ENCODE results near the gene HAPLN2.

The HAPLN2 gene

DNA sequence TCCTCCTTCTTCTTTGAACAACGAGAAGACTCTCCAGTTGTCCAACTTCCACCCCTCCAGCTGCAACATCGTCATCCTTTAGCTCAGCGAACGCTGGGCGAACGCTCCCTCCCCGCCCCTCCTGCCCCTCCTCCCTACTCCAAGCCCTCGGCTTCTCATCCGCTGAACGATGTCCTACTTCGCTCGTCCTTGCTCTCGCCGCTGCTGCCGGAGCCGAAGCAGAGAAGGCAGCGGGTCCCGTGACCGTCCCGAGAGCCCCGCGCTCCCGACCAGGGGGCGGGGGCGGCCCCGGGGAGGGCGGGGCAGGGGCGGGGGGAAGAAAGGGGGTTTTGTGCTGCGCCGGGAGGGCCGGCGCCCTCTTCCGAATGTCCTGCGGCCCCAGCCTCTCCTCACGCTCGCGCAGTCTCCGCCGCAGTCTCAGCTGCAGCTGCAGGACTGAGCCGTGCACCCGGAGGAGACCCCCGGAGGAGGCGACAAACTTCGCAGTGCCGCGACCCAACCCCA, 22.6 kb downstream of the HAPLN2 start, which contains the start of gene BCAN:
Gene BCAN, plus strand, starts transcription at position 357 of the 504 bp plus-strand sequence. CDS start 3,938 bp downstream, outside the sequence.
- H3K4me1 ChIP-seq (ENCODE audit: control insufficient read depth, low read depth, low read length): peaks cover 14% of the 10 kb centered on the region
- no peaks in the 10 kb centered on the region for H3K9me3 ChIP-seq (ENCODE audit: control insufficient read depth, low read depth, low read length)
- H3K27ac ChIP-seq (ENCODE audit: low read length): no peak within 1 kb of the TSS
- H3K4me3 ChIP-seq (ENCODE audit: low read length): peak within 1 kb of the TSS; percentile 64
- no peaks in the 10 kb centered on the region for H3K36me3 ChIP-seq (ENCODE audit: control insufficient read depth, low read depth, low read length)
- H3K9ac ChIP-seq (ENCODE audit: low read length): peak within 1 kb of the TSS; percentile 2
- peaks cover 70% of the 10 kb centered on the region for H3K27me3 ChIP-seq (ENCODE audit: control insufficient read depth, insufficient read depth, low read length)

GRCh38 chr1:156642265-156643048, 23.2 kb downstream of the HAPLN2 start:
- H3K36me3 ChIP-seq (ENCODE audit: control insufficient read depth, low read depth, low read length): no peaks in the 10 kb centered on the region
- peaks cover 70% of the 10 kb centered on the region for H3K27me3 ChIP-seq (ENCODE audit: control insufficient read depth, insufficient read depth, low read length)
- H3K9me3 ChIP-seq (ENCODE audit: control insufficient read depth, low read depth, low read length): no peaks in the 10 kb centered on the region
- H3K9ac ChIP-seq (ENCODE audit: low read length): no peak overlapping the region
- H3K4me3 ChIP-seq (ENCODE audit: low read length): peak overlapping the region; percentile 64
- H3K27ac ChIP-seq (ENCODE audit: low read length): no peak overlapping the region
- peaks cover 14% of the 10 kb centered on the region for H3K4me1 ChIP-seq (ENCODE audit: control insufficient read depth, low read depth, low read length)

DNA sequence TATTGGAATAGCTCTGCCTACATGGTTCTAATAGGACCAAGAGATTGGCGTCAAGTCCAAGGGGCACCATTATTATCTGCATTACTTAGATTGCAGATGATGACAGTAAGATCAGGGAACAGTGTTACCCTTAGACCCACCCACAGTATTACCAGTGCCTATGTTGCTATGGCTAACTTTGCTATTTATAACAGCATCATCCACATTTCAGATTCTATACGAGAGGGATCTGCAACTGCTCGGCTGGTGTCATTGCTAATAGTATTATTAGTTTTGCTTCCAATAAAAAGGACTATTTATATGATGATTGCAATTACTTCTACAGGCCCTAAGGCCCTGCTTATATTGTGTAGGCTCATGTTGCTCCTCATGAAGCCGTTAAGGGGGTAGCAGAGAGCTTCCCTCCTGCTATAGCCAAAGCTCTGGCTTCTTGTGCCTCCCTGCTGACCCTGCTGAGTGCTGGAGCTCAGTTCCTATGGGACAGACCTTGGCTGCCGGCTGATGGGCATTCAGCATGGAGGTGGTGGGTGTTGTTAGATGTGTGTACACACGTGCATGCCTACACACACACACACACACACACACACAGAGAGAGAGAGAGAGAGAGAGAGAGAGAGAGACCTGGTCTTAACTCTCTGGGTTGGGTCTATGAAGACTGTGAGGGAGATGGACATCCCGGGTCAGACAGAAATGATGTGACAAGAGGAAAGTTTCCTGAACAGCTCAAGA, 24.0 kb downstream of the HAPLN2 start:
- Histone ChIP-seq H3K9ac (ENCODE audit: low read length) (no peak overlapping the region), H3K27ac (ENCODE audit: low read length) (no peak overlapping the region), H3K4me1 (ENCODE audit: control insufficient read depth, low read depth, low read length) (peaks cover 14% of the 10 kb centered on the region), H3K27me3 (ENCODE audit: control insufficient read depth, insufficient read depth, low read length) (peaks cover 66% of the 10 kb centered on the region), H3K9me3 (ENCODE audit: control insufficient read depth, low read depth, low read length) (no peaks in the 10 kb centered on the region), H3K36me3 (ENCODE audit: control insufficient read depth, low read depth, low read length) (no peaks in the 10 kb centered on the region), H3K4me3 (ENCODE audit: low read length) (peak overlapping the region; percentile 64)

DNA sequence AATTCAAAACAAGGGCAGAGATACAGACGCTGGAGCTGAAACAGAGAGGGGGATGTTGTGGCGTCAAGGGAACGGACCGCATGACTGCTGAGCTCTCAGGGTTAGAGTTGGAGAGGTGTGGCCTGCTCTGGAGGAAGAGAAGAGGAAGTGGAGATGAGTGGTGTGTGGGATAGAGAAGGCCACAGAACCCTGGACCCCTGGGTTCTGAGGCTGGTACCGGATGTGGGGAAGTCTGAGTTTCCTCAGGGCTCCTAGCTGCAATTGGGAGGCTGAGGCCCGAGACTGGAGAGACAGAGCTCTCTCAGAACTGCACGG, 24.5 kb downstream of the HAPLN2 start:
- Histone ChIP-seq H3K4me3 (ENCODE audit: low read length) (no peak overlapping the region), H3K4me1 (ENCODE audit: control insufficient read depth, low read depth, low read length) (peaks cover 14% of the 10 kb centered on the region), H3K36me3 (ENCODE audit: control insufficient read depth, low read depth, low read length) (no peaks in the 10 kb centered on the region), H3K9ac (ENCODE audit: low read length) (no peak overlapping the region), H3K9me3 (ENCODE audit: control insufficient read depth, low read depth, low read length) (no peaks in the 10 kb centered on the region), H3K27me3 (ENCODE audit: control insufficient read depth, insufficient read depth, low read length) (peaks cover 64% of the 10 kb centered on the region), H3K27ac (ENCODE audit: low read length) (no peak overlapping the region)

GRCh38 chr1:156644146-156644545, 24.9 kb downstream of the HAPLN2 start:
- peaks cover 14% of the 10 kb centered on the region for H3K4me1 ChIP-seq (ENCODE audit: control insufficient read depth, low read depth, low read length)
- no peaks in the 10 kb centered on the region for H3K36me3 ChIP-seq (ENCODE audit: control insufficient read depth, low read depth, low read length)
- H3K27me3 ChIP-seq (ENCODE audit: control insufficient read depth, insufficient read depth, low read length): peaks cover 60% of the 10 kb centered on the region
- no peak overlapping the region for H3K4me3 ChIP-seq (ENCODE audit: low read length)
- no peak overlapping the region for H3K27ac ChIP-seq (ENCODE audit: low read length)
- no peak overlapping the region for H3K9ac ChIP-seq (ENCODE audit: low read length)
- no peaks in the 10 kb centered on the region for H3K9me3 ChIP-seq (ENCODE audit: control insufficient read depth, low read depth, low read length)

- Histone ChIP-seq H3K36me3 (ENCODE audit: control insufficient read depth, low read depth, low read length) (no peaks in the 10 kb centered on the region), H3K27me3 (ENCODE audit: control insufficient read depth, insufficient read depth, low read length) (peaks cover 55% of the 10 kb centered on the region), H3K27ac (ENCODE audit: low read length) (no peak overlapping the region), H3K4me1 (ENCODE audit: control insufficient read depth, low read depth, low read length) (peaks cover 14% of the 10 kb centered on the region), H3K9me3 (ENCODE audit: control insufficient read depth, low read depth, low read length) (no peaks in the 10 kb centered on the region), H3K9ac (ENCODE audit: low read length) (no peak overlapping the region), H3K4me3 (ENCODE audit: low read length) (no peak overlapping the region)
These were observed 25.4 kb downstream of the HAPLN2 start for GRCh38 chr1:156644640-156645039.

- Histone ChIP-seq H3K9me3 (ENCODE audit: control insufficient read depth, low read depth, low read length) (no peaks in the 10 kb centered on the region), H3K9ac (ENCODE audit: low read length) (no peak overlapping the region), H3K27ac (ENCODE audit: low read length) (no peak overlapping the region), H3K27me3 (ENCODE audit: control insufficient read depth, insufficient read depth, low read length) (peaks cover 51% of the 10 kb centered on the region), H3K36me3 (ENCODE audit: control insufficient read depth, low read depth, low read length) (no peaks in the 10 kb centered on the region), H3K4me3 (ENCODE audit: low read length) (no peak overlapping the region), H3K4me1 (ENCODE audit: control insufficient read depth, low read depth, low read length) (peaks cover 14% of the 10 kb centered on the region)
These were observed 25.8 kb downstream of the HAPLN2 start for GRCh38 chr1:156645056-156645455.

DNA sequence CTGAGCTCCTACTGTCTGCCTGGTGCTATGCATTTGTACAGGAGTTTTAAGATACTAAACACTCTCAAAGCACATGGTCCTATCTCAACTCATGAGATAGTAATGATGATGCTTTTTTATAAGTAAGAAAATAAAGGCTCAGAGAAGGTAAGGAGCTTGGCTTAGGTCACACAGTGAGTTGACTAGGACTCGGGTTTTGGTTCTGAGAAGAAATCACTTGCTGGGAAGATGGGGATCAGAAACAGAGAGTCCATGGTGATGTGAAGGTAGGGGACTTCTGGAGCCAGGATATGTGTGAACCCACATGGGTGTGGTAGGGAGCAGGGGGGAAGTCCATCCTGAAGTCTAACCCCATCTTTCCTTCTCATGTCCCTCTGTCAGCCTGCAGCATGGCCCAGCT, 26.5 kb downstream of the HAPLN2 start:
- H3K36me3 ChIP-seq (ENCODE audit: control insufficient read depth, low read depth, low read length): no peaks in the 10 kb centered on the region
- H3K4me1 ChIP-seq (ENCODE audit: control insufficient read depth, low read depth, low read length): peaks cover 14% of the 10 kb centered on the region
- peaks cover 45% of the 10 kb centered on the region for H3K27me3 ChIP-seq (ENCODE audit: control insufficient read depth, insufficient read depth, low read length)
- H3K9ac ChIP-seq (ENCODE audit: low read length): no peak overlapping the region
- no peak overlapping the region for H3K4me3 ChIP-seq (ENCODE audit: low read length)
- H3K9me3 ChIP-seq (ENCODE audit: control insufficient read depth, low read depth, low read length): no peaks in the 10 kb centered on the region
- no peak overlapping the region for H3K27ac ChIP-seq (ENCODE audit: low read length)

- Histone ChIP-seq H3K4me3 (ENCODE audit: low read length) (no peak overlapping the region), H3K9ac (ENCODE audit: low read length) (no peak overlapping the region), H3K4me1 (ENCODE audit: control insufficient read depth, low read depth, low read length) (peaks cover 10% of the 10 kb centered on the region), H3K9me3 (ENCODE audit: control insufficient read depth, low read depth, low read length) (no peaks in the 10 kb centered on the region), H3K36me3 (ENCODE audit: control insufficient read depth, low read depth, low read length) (no peaks in the 10 kb centered on the region), H3K27me3 (ENCODE audit: control insufficient read depth, insufficient read depth, low read length) (peaks cover 43% of the 10 kb centered on the region), H3K27ac (ENCODE audit: low read length) (no peak overlapping the region)
These were observed 27.6 kb downstream of the HAPLN2 start for GRCh38 chr1:156646738-156647211.

GRCh38 chr1:156647351-156647750, 28.1 kb downstream of the HAPLN2 start:
- no peak overlapping the region for H3K27ac ChIP-seq (ENCODE audit: low read length)
- H3K27me3 ChIP-seq (ENCODE audit: control insufficient read depth, insufficient read depth, low read length): peaks cover 41% of the 10 kb centered on the region
- H3K36me3 ChIP-seq (ENCODE audit: control insufficient read depth, low read depth, low read length): no peaks in the 10 kb centered on the region
- no peak overlapping the region for H3K4me3 ChIP-seq (ENCODE audit: low read length)
- peaks cover 10% of the 10 kb centered on the region for H3K4me1 ChIP-seq (ENCODE audit: control insufficient read depth, low read depth, low read length)
- H3K9ac ChIP-seq (ENCODE audit: low read length): no peak overlapping the region
- H3K9me3 ChIP-seq (ENCODE audit: control insufficient read depth, low read depth, low read length): no peaks in the 10 kb centered on the region

DNA sequence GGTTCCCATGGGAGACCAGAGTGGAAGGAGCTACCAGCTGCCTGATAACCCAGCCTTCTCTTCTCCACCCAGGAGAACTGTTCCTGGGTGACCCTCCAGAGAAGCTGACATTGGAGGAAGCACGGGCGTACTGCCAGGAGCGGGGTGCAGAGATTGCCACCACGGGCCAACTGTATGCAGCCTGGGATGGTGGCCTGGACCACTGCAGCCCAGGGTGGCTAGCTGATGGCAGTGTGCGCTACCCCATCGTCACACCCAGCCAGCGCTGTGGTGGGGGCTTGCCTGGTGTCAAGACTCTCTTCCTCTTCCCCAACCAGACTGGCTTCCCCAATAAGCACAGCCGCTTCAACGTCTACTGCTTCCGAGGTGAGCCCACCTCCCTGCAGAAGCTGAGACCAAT, 29.3 kb downstream of the HAPLN2 start:
- Histone ChIP-seq H3K4me3 (ENCODE audit: low read length) (no peak overlapping the region), H3K36me3 (ENCODE audit: control insufficient read depth, low read depth, low read length) (no peaks in the 10 kb centered on the region), H3K4me1 (ENCODE audit: control insufficient read depth, low read depth, low read length) (no peaks in the 10 kb centered on the region), H3K9me3 (ENCODE audit: control insufficient read depth, low read depth, low read length) (no peaks in the 10 kb centered on the region), H3K9ac (ENCODE audit: low read length) (no peak overlapping the region), H3K27me3 (ENCODE audit: control insufficient read depth, insufficient read depth, low read length) (peaks cover 29% of the 10 kb centered on the region), H3K27ac (ENCODE audit: low read length) (no peak overlapping the region)
